Osteoblast (primary cell): ENCODE data around the gene ALKBH6. TPM values are rescaled to one million over a fixed set of nuclear protein-coding genes. Genes with fewer than 3 reads are reported as not detected.
"Not testable (repeated sequence)": the region's sequence is repeated elsewhere in the genome, so short reads cannot be mapped to it uniquely, and the experiment has no call there.

Experiments
- DNase-seq: peaks from one replicate; pipeline ENCODE4 v3.0.0; 2011; ENCODE audit warnings: low spot score, mixed read lengths; ENCODE audit not compliant: insufficient read length; ENCODE audit errors: missing footprints
- H2AFZ ChIP-seq: 2 replicates; pipeline ENCODE4 v1.6.0; 2011; ENCODE audit warnings: mild to moderate bottlenecking, low read length
- H3K27ac ChIP-seq: 2 replicates; pipeline ENCODE4 v1.5.1; 2011; ENCODE audit warnings: mild to moderate bottlenecking, low read depth, low read length, moderate library complexity
- H3K27me3 ChIP-seq: 2 replicates; pipeline ENCODE4 v1.6.0; 2012; ENCODE audit warnings: mild to moderate bottlenecking, control low read depth, inconsistent platforms, low read length, moderate library complexity; ENCODE audit not compliant: insufficient read depth
- H3K36me3 ChIP-seq: 2 replicates; pipeline ENCODE4 v1.5.1; 2011; ENCODE audit warnings: mild to moderate bottlenecking, low read length, control low read depth, moderate library complexity; ENCODE audit not compliant: insufficient read depth
- H3K4me1 ChIP-seq: 2 replicates; pipeline ENCODE4 v1.5.1; 2011; ENCODE audit warnings: mild to moderate bottlenecking, low read length, control low read depth, moderate library complexity; ENCODE audit not compliant: insufficient read depth
- H3K4me2 ChIP-seq: 2 replicates; pipeline ENCODE4 v1.6.0; 2011; ENCODE audit warnings: mild to moderate bottlenecking, low read length; ENCODE audit not compliant: insufficient read depth
- H3K4me3 ChIP-seq: fragments of 200-600 bp; sonication (generic); 3 replicates; pipeline ENCODE4 v1.5.1; 2012; ENCODE audit warnings: mild to moderate bottlenecking, low read length, inconsistent platforms; ENCODE audit not compliant: insufficient read depth
- H3K79me2 ChIP-seq: 2 replicates; pipeline ENCODE4 v1.6.0; 2012; ENCODE audit warnings: mild to moderate bottlenecking, low read length, control low read depth, inconsistent platforms; ENCODE audit not compliant: insufficient read depth
- H3K9me3 ChIP-seq: 2 replicates; pipeline ENCODE4 v1.5.1; 2011; ENCODE audit warnings: low read depth, low read length, control low read depth
- H4K20me1 ChIP-seq: 2 replicates; pipeline ENCODE4 v1.6.0; 2012; ENCODE audit warnings: mild to moderate bottlenecking, low read length, control low read depth; ENCODE audit not compliant: insufficient read depth
- CTCF ChIP-seq: IDR thresholded peaks from 2 replicates; pipeline ENCODE4 v1.5.1; 2011; ENCODE audit warnings: mild to moderate bottlenecking, low read depth, low read length, moderate library complexity; ENCODE audit errors: extremely low read depth
- total RNA-seq: library from RNA; depleted of rRNA; stranded (reverse); fragments of >200 nt; gene quantifications from 2 replicates; pipeline ENCODE4 v1.2.3, GENCODE V29; 2012

ALKBH6 gene
- total RNA-seq, 1 donor: 12.3 TPM

GRCh38 chr19:35986111-35986510 lies 27.9 kb downstream of the ALKBH6 start:
- no peaks in the 10 kb centered on the region for H3K36me3 ChIP-seq
- H3K4me1 ChIP-seq: no peaks in the 10 kb centered on the region
- TF ChIP-seq CTCF: no peak
- H2AFZ ChIP-seq: no peak overlapping the region
- no peak overlapping the region for H3K4me2 ChIP-seq
- H3K4me3 ChIP-seq: no peak overlapping the region
- H4K20me1 ChIP-seq: no peaks in the 10 kb centered on the region
- H3K27ac ChIP-seq: no peak overlapping the region
- peaks cover 22% of the 10 kb centered on the region for H3K27me3 ChIP-seq
- H3K9me3 ChIP-seq: peaks cover 2% of the 10 kb centered on the region
- DNase-seq: no peak
- H3K79me2 ChIP-seq: no peaks in the 10 kb centered on the region

DNA sequence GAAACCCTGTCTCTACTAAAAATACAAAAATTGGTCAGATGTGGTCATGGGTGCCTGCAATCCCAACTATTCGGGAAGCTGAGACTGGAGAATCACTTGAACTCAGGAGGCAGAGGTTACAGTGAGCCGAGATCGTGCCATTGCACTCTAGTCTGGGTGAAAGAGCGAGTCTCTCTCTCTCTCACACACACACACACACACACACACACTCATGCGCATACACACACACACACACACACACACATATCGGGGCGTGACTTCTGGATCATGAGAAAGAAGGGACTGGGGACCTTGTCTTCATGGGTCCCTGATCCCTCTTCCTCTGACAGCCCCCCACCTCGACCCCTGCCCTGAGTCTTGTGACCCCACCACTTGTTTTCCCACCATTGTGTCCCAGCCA lies 30.8 kb downstream of the ALKBH6 start:
- H3K4me1 ChIP-seq: no peaks in the 10 kb centered on the region
- H2AFZ ChIP-seq: no peak overlapping the region
- H3K27ac ChIP-seq: no peak overlapping the region
- H3K27me3 ChIP-seq: peaks cover 15% of the 10 kb centered on the region
- no peaks in the 10 kb centered on the region for H3K36me3 ChIP-seq
- no peaks in the 10 kb centered on the region for H3K79me2 ChIP-seq
- H3K9me3 ChIP-seq: no peaks in the 10 kb centered on the region
- no peak for TF ChIP-seq CTCF
- H4K20me1 ChIP-seq: no peaks in the 10 kb centered on the region
- no peak for DNase-seq
- no peak overlapping the region for H3K4me3 ChIP-seq
- H3K4me2 ChIP-seq: no peak overlapping the region

- H3K27me3 ChIP-seq, H2AFZ ChIP-seq, H3K36me3 ChIP-seq, H3K4me1 ChIP-seq, H3K27ac ChIP-seq, H3K4me2 ChIP-seq, H3K9me3 ChIP-seq, DNase-seq, H4K20me1 ChIP-seq, H3K79me2 ChIP-seq, H3K4me3 ChIP-seq: not testable (repeated sequence)
Observed at GRCh38 chr19:35980997-35981396, 33.0 kb downstream of the ALKBH6 start.

DNA sequence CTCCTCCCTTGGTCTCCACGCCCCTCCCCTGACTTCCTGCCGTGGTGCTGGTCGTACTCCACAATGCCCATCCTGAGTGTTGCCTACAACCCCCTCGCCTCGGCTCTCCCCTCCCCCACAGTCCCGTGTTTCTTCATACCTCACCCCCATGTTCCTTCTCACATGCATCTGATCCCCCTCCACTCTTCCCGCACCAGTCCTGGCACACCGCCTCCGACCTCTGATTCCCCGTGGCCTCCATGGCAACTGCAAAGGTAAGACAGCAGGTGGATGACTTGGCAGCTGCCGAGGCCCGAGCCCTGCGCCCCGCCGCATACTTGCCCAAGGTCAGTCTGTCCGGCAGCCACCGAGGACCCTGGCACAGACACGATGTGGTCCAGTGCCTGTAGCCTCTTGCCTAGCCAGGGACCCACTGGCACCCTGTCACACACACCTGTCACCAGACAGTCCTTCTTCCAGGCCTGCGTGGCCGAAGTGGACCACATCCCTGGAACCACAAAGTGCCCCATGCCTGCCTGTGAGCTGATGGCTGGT lies 35.1 kb downstream of the ALKBH6 start:
- no peak for DNase-seq

More for the DNA sequence above, 35.1 kb downstream of the ALKBH6 start:
- Histone ChIP-seq H3K4me3 (no peak overlapping the region), H2AFZ (no peak overlapping the region), H3K36me3 (no peaks in the 10 kb centered on the region), H3K4me2 (no peak overlapping the region), H3K27ac (no peak overlapping the region), H3K4me1 (no peaks in the 10 kb centered on the region), H3K27me3 (no peaks in the 10 kb centered on the region), H3K9me3 (no peaks in the 10 kb centered on the region), H4K20me1 (no peaks in the 10 kb centered on the region), H3K79me2 (no peaks in the 10 kb centered on the region)
- no peak for TF ChIP-seq CTCF
